Measurements from ENCODE around the gene WDR12. TPM values are rescaled to one million over a fixed set of nuclear protein-coding genes. Genes with fewer than 3 reads are reported as not detected.
"Not testable (repeated sequence)": the region's sequence is repeated elsewhere in the genome, so short reads cannot be mapped to it uniquely, and the experiment has no call there.

Gene WDR12
- total RNA-seq, 1 donor from 2014 or later: 35.6 TPM

- H3K4me3 ChIP-seq: no peak overlapping the region
- H3K27me3 ChIP-seq: no peaks in the 10 kb centered on the region
- TF ChIP-seq CTCF (IDR thresholded peaks at IDR 0.05): no peak
- intact Hi-C loops (cut with DNase I): no loop called here
- DNase-seq (no peak), ATAC-seq (no peak)
- H3K9me3 ChIP-seq: no peaks in the 10 kb centered on the region
- no peaks in the 10 kb centered on the region for H3K36me3 ChIP-seq
- no peak overlapping the region for H3K27ac ChIP-seq
- H3K4me1 ChIP-seq: no peaks in the 10 kb centered on the region
Measured at GRCh38 chr2:202932425-202933138, 21.1 kb upstream of the WDR12 start.

GRCh38 chr2:202918860-202919259, 7.4 kb upstream of the WDR12 start:
- intact Hi-C loops (cut with DNase I): no loop called here
- Histone ChIP-seq H3K4me3 (no peak overlapping the region), H3K9me3 (no peaks in the 10 kb centered on the region), H3K27ac (no peak overlapping the region), H3K4me1 (no peaks in the 10 kb centered on the region), H3K36me3 (peaks cover 18% of the 10 kb centered on the region), H3K27me3 (no peaks in the 10 kb centered on the region)
- DNase-seq (no peak), ATAC-seq (no peak)
- TF ChIP-seq CTCF (IDR thresholded peaks at IDR 0.05): no peak

- H3K27me3 ChIP-seq; H3K9me3 ChIP-seq; intact Hi-C loops (cut with DNase I); H3K36me3 ChIP-seq: not testable (repeated sequence)
- Histone ChIP-seq H3K4me1 (peaks cover 14% of the 10 kb centered on the region), H3K27ac (peak overlapping the region; percentile 90), H3K4me3 (peak overlapping the region; percentile 84)
- peak; percentile 68 for DNase-seq
- peak; percentile 88 for ATAC-seq
Measured at GRCh38 chr2:202912342-202913201, 1.1 kb upstream of the WDR12 start.

- intact Hi-C loops (cut with DNase I): no loop called here
- H3K9me3 ChIP-seq: no peaks in the 10 kb centered on the region
- H3K27me3 ChIP-seq: no peaks in the 10 kb centered on the region
- no peaks in the 10 kb centered on the region for H3K36me3 ChIP-seq
- TF ChIP-seq CTCF (IDR thresholded peaks at IDR 0.05): no peak
- ATAC-seq: no peak
- DNase-seq: no peak
- peaks cover 14% of the 10 kb centered on the region for H3K4me1 ChIP-seq
- H3K4me3 ChIP-seq: peak overlapping the region; percentile 84
- H3K27ac ChIP-seq: peak overlapping the region; percentile 90
Measured at GRCh38 chr2:202911203-202911511, 316 bp downstream of the WDR12 start.

GRCh38 chr2:202910698-202911097, 775 bp downstream of the WDR12 start:
- H3K27ac ChIP-seq: no peak overlapping the region
- intact Hi-C loops (cut with DNase I): no loop called here

GRCh38 chr2:202910250-202910649, 1.2 kb downstream of the WDR12 start:
- DNase-seq; intact Hi-C loops (cut with DNase I); H3K36me3 ChIP-seq; H3K27ac ChIP-seq; ATAC-seq; H3K27me3 ChIP-seq; H3K9me3 ChIP-seq: not testable (repeated sequence)
- Histone ChIP-seq H3K4me1 (peaks cover 14% of the 10 kb centered on the region), H3K4me3 (peak overlapping the region; percentile 84)

More at GRCh38 chr2:202910698-202911097, 775 bp downstream of the WDR12 start:
- H3K4me3 ChIP-seq: peak overlapping the region; percentile 84
- DNase-seq: no peak
- TF ChIP-seq CTCF (IDR thresholded peaks at IDR 0.05): no peak
- H3K27me3 ChIP-seq: no peaks in the 10 kb centered on the region
- no peaks in the 10 kb centered on the region for H3K9me3 ChIP-seq
- no peak for ATAC-seq
- H3K4me1 ChIP-seq: peaks cover 14% of the 10 kb centered on the region
- H3K36me3 ChIP-seq: no peaks in the 10 kb centered on the region

All from upper lobe of right lung (tissue), 1 donor.